Measurements from ENCODE around the gene SULT4A1.

- TF ChIP-seq, protein P1, sequence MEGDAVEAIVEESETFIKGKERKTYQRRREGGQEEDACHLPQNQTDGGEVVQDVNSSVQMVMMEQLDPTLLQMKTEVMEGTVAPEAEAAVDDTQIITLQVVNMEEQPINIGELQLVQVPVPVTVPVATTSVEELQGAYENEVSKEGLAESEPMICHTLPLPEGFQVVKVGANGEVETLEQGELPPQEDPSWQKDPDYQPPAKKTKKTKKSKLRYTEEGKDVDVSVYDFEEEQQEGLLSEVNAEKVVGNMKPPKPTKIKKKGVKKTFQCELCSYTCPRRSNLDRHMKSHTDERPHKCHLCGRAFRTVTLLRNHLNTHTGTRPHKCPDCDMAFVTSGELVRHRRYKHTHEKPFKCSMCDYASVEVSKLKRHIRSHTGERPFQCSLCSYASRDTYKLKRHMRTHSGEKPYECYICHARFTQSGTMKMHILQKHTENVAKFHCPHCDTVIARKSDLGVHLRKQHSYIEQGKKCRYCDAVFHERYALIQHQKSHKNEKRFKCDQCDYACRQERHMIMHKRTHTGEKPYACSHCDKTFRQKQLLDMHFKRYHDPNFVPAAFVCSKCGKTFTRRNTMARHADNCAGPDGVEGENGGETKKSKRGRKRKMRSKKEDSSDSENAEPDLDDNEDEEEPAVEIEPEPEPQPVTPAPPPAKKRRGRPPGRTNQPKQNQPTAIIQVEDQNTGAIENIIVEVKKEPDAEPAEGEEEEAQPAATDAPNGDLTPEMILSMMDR (conservative IDR thresholded peaks at IDR 0.05; ENCODE audit: low read depth in 2 of 2) = peak in 1 of 2 experiments; percentile 34; a peak in 2 of 4 replicates
- TF ChIP-seq EZH2 (IDR thresholded peaks at IDR 0.05; ENCODE audit: low read depth, unreplicated experiment) (no peak), CREB1 (CRISPR knock-in tag; IDR thresholded peaks at IDR 0.05; ENCODE audit: low read depth) (no peak), REST (IDR thresholded peaks at IDR 0.05; ENCODE audit: unreplicated experiment) (no peak), EZH2phosphoT487 (IDR thresholded peaks at IDR 0.05; ENCODE audit: unreplicated experiment) (no peak), POLR2AphosphoS5 (IDR thresholded peaks at IDR 0.05; ENCODE audit: low read depth) (no peak), JUNB (IDR thresholded peaks at IDR 0.05; ENCODE audit: unreplicated experiment) (no peak), STAT1 (IDR thresholded peaks at IDR 0.05; ENCODE audit: unreplicated experiment) (no peak), NANOG (IDR thresholded peaks at IDR 0.05; ENCODE audit: borderline replicate concordance) (no peak)
- TF ChIP-seq, protein P2, sequence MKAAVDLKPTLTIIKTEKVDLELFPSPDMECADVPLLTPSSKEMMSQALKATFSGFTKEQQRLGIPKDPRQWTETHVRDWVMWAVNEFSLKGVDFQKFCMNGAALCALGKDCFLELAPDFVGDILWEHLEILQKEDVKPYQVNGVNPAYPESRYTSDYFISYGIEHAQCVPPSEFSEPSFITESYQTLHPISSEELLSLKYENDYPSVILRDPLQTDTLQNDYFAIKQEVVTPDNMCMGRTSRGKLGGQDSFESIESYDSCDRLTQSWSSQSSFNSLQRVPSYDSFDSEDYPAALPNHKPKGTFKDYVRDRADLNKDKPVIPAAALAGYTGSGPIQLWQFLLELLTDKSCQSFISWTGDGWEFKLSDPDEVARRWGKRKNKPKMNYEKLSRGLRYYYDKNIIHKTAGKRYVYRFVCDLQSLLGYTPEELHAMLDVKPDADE (IDR thresholded peaks at IDR 0.05) = no peak
These were observed 34.2 kb downstream of the SULT4A1 start for GRCh38 chr22:43827926-43828724.

Measured in GM23338 (cell line).